SK-N-SH (cell line): ENCODE results near the gene SENP8.

Experiments
- GATA2 ChIP-seq: sonication (generic); formaldehyde crosslinking; IDR thresholded peaks from 2 replicates; pipeline ENCODE4 v1.5.0; 2020; ENCODE audit warnings: mild to moderate bottlenecking, missing genetic modification reagents
- RAD21 ChIP-seq: IDR thresholded peaks from 2 replicates; pipeline ENCODE4 v1.6.1; 2012; ENCODE audit warnings: mild to moderate bottlenecking, low read length
- RFX5 ChIP-seq: IDR thresholded peaks from 2 replicates; pipeline ENCODE4 v1.6.1; 2012; ENCODE audit warnings: mild to moderate bottlenecking, improper control_type of control experiment, low read length
- TAF1 ChIP-seq: IDR thresholded peaks from 2 replicates; pipeline ENCODE4 v1.6.1; 2012; ENCODE audit warnings: low read depth, mild to moderate bottlenecking, low read length, moderate library complexity, borderline replicate concordance
- TF ChIP-seq, protein P1 (sequence below): fragments of 200-600 bp; sonication (generic); IDR thresholded peaks from 2 replicates; pipeline ENCODE4 v1.6.1; 2017; ENCODE audit warnings: antibody characterized with exemption, mild to moderate bottlenecking, moderate library complexity

DNA sequence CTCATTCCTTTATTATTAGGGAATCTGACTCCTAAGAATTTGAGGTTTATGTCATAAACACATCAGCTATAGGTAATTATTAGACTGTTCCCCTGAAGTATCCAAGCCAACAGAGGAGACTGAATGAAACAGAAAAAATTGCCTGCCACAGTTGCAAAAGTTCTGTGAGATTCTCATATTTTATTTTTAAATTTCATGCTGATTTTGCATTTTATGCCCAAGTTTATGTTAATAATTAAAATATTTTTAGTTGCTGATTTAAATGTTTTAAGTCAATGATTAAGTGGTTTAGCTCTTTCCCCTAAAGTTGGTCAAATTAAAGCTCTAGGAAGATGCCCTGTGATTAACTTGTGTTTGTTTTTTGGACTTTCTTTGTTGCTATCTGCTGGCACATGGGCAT is 10.2 kb downstream of the SENP8 start:
- TF ChIP-seq, protein P1, sequence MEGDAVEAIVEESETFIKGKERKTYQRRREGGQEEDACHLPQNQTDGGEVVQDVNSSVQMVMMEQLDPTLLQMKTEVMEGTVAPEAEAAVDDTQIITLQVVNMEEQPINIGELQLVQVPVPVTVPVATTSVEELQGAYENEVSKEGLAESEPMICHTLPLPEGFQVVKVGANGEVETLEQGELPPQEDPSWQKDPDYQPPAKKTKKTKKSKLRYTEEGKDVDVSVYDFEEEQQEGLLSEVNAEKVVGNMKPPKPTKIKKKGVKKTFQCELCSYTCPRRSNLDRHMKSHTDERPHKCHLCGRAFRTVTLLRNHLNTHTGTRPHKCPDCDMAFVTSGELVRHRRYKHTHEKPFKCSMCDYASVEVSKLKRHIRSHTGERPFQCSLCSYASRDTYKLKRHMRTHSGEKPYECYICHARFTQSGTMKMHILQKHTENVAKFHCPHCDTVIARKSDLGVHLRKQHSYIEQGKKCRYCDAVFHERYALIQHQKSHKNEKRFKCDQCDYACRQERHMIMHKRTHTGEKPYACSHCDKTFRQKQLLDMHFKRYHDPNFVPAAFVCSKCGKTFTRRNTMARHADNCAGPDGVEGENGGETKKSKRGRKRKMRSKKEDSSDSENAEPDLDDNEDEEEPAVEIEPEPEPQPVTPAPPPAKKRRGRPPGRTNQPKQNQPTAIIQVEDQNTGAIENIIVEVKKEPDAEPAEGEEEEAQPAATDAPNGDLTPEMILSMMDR = no peak
- TF ChIP-seq TAF1 = no peak
- no peak for TF ChIP-seq RAD21
- TF ChIP-seq GATA2 (CRISPR knock-in tag) = no peak
- no peak for TF ChIP-seq RFX5
